C4-2B (cell line): ENCODE data around the gene NAA25.
A peak's percentile ranks its signal among the peaks of the same experiment; 100 is the strongest.

ENCODE experiments used
- ZFX ChIP-seq: fragments of 450-650 bp; IDR thresholded peaks from 2 replicates; pipeline ENCODE4 v1.6.1; 2017
- TF ChIP-seq, protein P1 (sequence below): fragments of 450-650 bp; conservative IDR thresholded peaks from 2 replicates; pipeline ENCODE4 v1.5.1; 2017; ENCODE audit warnings: mild to moderate bottlenecking

DNA sequence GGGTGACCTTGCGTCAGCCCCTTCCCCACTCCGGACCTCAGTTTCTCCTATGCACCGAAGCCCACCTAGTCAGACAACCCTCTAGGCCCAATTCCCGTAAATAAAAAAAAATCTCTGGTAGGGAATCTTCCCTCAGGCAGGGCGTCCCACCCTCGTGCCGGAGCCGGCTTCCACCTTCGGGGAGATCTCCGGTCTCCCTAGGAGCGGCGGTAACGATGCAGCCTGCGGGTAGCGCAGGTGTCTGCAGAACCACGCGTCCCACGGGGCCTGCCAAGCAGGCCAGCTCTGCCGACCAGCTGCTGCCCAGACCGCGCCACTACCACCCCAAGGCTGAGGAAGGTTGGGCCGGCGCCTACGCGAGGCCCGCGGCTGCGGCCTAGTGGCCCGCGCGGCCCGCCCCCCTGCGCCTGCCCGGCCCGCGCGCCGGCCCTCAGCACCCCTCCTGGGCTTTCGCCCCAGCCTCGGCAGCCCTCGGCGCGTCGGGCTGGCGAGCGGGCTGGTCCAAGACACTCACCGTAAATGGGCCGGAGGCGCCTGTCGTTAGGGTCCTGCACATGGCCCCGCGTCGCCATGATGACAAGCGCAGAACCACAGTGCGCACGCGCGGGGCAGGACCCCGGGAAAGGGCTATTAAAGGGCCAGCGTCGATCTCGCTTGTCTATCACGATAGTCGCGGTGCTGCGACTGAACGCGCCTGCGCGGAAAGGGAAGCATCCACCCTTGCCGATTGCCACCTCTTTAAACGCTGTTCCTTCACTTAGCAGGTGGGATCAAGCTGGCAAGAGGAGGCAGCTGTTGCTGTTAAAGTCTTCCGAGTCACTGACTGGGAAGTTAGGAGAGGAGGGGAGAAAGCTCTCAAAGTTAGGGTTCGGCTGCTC lies at the start of gene NAA25:
- TF ChIP-seq, protein P1, sequence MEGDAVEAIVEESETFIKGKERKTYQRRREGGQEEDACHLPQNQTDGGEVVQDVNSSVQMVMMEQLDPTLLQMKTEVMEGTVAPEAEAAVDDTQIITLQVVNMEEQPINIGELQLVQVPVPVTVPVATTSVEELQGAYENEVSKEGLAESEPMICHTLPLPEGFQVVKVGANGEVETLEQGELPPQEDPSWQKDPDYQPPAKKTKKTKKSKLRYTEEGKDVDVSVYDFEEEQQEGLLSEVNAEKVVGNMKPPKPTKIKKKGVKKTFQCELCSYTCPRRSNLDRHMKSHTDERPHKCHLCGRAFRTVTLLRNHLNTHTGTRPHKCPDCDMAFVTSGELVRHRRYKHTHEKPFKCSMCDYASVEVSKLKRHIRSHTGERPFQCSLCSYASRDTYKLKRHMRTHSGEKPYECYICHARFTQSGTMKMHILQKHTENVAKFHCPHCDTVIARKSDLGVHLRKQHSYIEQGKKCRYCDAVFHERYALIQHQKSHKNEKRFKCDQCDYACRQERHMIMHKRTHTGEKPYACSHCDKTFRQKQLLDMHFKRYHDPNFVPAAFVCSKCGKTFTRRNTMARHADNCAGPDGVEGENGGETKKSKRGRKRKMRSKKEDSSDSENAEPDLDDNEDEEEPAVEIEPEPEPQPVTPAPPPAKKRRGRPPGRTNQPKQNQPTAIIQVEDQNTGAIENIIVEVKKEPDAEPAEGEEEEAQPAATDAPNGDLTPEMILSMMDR: no peak
- TF ChIP-seq ZFX: peak; percentile 100
